Activated naive CD4-positive, alpha-beta T cell treated with anti-CD3 and anti-CD28 coated beads, Interleukin-2, amount 50 U/mL, for 72 hours (primary cell): ENCODE results near the gene MSANTD4. TPM values are rescaled to one million over a fixed set of nuclear protein-coding genes. Genes with fewer than 3 reads are reported as not detected.
"Not testable (repeated sequence)": the region's sequence is repeated elsewhere in the genome, so short reads cannot be mapped to it uniquely, and the experiment has no call there.

Experiments used
- ATAC-seq, 2 donors: fragments of 150-1000 bp; cut with Tn5 transposase; 2 replicates each; pipeline ENCODE4 v1.10.0; 2021; ENCODE audit warnings: mild to moderate bottlenecking in 2 of 2, moderate library complexity in 2 of 2
- DNase-seq, 2 donors: peaks; one replicate each; pipeline ENCODE4 v3.0.0; 2021 to 2022; ENCODE audit warnings: low spot score in 2 of 2
- H3K27ac Mint-ChIP-seq, 2 donors: one replicate each; pipeline ENCODE4 v1.8.0; 2022; ENCODE audit warnings: mild to moderate bottlenecking in 2 of 2, mixed read lengths in 2 of 2
- H3K36me3 Mint-ChIP-seq, 2 donors: one replicate each; pipeline ENCODE4 v1.8.0; 2022; ENCODE audit warnings: mixed read lengths in 2 of 2
- H3K9me3 Mint-ChIP-seq, 2 donors: one replicate each; pipeline ENCODE4 v1.8.0; 2022; ENCODE audit warnings: mixed read lengths in 2 of 2
- total RNA-seq, 2 donors: library from RNA; stranded (reverse); gene quantifications; one replicate each; pipeline ENCODE4 v1.2.3, GENCODE V29; 2022

Gene MSANTD4
- 10 to 100 TPM; 14.2 to 16.3 TPM for total RNA-seq

DNA sequence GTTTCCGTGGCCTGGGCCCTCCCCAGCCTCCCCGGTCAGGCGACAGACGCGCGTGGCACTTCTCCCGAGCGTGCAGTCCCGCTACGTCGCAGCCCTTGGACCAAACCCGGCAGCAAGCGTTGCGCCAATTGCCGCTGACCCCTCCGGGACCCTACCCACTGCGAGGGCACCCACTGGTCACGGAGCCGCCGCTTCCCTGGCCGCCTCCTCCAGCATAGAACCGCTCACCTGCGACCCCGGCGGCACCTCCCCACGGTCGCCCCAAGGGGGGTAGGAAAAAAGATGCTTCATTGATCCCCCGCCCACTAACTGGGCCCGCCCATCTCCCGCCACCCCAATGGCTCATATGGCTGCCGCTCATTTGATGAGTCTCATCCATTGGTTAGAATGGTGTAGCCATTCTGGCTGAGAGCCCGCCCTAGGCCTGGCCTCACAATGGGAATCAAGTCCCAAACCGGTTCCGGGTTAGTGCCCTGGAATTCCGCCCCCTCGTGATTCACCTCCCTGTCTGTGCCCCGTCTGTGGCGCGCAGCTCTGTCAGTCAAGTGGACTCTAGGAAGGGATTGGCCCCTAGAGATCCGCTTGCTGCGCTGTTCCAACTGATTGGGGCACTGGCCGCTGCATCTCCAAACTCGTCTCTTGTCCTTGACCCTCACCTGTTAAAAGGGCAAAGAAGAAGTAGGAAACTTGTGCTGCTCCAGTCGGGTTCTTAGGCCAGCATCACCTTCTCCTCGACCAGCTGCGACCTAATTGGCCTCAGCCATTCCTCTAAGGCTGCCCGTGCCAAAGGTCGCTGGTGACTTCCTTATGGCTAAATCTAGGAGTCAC lies at the start of gene MSANTD4:
Gene MSANTD4, minus strand, starts transcription at position 274 of the 828 bp plus-strand sequence. CDS start 11,323 bp downstream, outside the sequence.
- H3K9me3 Mint-ChIP-seq, result peaks cover 8% of the 10 kb centered on the region in 2 donors
- H3K36me3 Mint-ChIP-seq, result peaks cover 35 to 41% of the 10 kb centered on the region in 2 donors
- DNase-seq, result peak; percentile 97 to 98
- peak; percentile 97 to 98 for ATAC-seq
- H3K27ac Mint-ChIP-seq, result peak within 1 kb of the TSS; percentile 89 to 97

DNA sequence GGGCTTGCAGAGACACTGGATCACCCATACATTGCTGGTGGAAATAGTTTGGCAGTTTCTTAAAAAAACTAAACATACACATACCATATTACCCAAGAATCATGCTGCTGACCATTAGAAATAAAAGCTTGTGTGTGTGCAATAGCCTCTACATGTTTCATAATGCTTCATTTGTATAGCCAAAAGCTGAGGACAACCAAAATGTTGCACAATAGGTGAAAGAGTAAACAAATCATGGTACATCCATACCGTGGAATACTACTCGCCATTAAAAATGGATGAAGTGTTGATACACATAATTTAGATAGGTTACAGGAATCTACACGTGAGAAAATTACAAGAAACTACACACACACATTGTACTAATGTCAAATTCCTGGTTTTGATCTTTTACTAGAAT lies 48.6 kb upstream of the MSANTD4 start:
- H3K27ac Mint-ChIP-seq, result no peak overlapping the region
- ATAC-seq (no peak), DNase-seq (no peak)
- peaks cover 5 to 6% of the 10 kb centered on the region in 2 donors for H3K36me3 Mint-ChIP-seq
- H3K9me3 Mint-ChIP-seq, result no peaks in the 10 kb centered on the region

DNA sequence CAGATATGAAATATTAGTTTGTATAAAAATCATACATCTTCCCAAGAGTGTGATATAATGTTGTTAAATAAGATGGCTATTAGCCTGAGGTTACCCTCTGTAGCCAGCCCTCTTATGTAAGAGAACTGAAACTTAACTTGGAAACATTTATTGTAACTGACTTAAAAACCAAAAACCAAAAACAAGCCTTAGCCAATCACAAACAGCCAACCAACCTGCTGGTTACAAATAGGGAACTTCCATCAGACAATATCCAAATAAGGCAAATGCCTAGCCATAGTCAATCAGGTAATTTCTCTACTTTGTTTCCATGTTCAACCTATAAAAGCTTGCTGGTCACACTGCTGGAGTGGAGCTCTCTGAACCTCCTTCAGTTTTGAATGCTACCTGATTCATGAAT lies 41.0 kb upstream of the MSANTD4 start:
- Mint-ChIP-seq H3K36me3 (peaks cover 0 to 3% of the 10 kb centered on the region in 2 donors), H3K9me3 (no peaks in the 10 kb centered on the region), H3K27ac (no peak overlapping the region)
- DNase-seq (no peak), ATAC-seq (peak in 1 of 2 donors; percentile 62)

DNA sequence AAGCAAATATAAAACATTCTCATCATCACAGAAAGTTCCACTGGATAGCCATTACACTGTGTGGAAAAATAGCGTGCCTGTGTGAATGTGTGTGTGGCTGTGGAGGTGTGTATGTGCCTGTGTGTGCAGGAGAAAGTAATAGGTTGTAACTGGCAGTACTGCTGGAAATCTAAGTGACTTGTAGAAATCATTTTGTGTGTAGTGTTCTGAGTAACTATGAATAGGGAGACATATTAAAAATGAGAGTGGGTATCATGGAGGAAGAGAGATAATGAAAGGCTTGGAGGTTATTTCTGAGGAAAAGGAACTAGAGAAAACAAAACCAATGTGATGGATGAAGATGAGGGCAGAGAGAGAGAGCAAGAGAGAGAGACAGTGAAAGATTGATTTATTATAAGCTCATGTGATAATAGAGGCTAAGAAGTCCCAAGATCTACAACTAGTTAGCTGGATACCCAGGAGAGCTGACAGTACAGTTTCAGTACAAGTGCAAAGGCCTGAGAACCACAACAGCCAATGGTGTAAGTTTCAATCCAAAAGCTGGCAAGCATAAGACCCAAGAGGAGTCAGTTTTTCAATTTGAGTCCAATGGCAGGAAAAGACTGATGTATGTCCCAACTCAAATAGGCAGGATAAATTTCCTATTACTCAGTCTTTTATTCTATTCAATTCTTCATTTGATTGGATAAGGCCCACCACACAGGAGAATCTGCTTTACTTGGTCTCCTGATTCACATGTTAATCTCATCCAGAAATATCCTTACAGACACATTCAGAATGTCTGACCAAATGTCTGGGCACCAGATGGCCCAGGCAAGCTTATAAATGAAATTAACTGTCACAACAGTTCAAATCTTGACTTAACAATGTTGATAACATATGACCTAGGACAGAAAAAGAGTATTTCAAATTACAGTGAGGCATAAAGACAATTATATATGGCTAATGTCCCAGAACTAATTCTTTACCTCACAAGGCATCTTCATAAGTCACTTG lies 40.2 kb upstream of the MSANTD4 start:
- H3K9me3 Mint-ChIP-seq, result no peaks in the 10 kb centered on the region
- no peak for DNase-seq
- H3K36me3 Mint-ChIP-seq, result no peaks in the 10 kb centered on the region
- no peak overlapping the region for H3K27ac Mint-ChIP-seq
- peak; percentile 29 to 85 for ATAC-seq

DNA sequence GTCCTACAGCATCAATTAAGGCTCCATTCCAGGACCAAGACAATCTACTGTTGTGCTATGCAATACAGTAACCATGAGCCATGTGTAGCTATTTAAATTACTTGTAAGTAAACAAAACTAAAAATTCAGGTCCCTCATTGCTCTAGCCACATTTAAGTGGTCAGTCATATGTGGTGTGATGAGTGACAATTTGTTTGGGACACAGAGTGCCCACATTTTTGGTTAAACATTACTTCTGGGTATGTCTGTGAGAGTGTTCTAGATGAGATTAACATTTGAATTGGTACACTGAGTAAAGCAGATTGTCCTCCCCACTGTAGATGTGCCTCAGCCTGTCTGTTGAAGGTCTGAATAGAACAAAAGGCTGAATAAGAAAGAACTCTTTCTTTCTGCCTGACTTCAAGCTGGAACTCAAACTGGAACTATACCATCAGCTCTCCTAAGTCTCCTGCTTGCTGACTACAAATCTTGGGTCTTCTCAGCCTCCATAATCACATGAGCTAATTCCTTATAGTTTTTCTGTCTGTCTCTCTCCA lies 39.3 kb upstream of the MSANTD4 start:
- Mint-ChIP-seq H3K27ac (no peak overlapping the region), H3K9me3 (no peaks in the 10 kb centered on the region), H3K36me3 (no peaks in the 10 kb centered on the region)
- ATAC-seq, result no peak
- DNase-seq, result no peak

DNA sequence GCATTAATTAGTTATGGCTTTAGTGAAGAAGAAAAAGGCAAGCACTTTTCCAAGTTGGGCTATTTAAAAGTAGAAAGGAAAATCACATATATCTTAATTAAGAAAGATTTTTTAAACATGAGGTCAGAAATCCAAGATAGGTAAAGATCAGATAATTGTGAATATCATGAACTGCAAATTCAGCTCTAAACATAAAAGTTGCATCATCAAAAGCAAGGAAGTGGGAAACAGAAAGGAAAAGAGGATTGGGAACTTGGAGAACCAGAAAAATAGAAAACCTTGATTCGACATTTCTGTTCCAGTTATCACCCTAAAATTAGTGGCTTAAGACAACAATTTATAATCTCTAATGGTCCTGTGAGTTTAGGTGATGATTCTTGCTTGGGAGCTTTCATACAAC lies 37.6 kb upstream of the MSANTD4 start:
- no peak for ATAC-seq
- Mint-ChIP-seq H3K27ac (no peak overlapping the region), H3K36me3 (no peaks in the 10 kb centered on the region), H3K9me3 (no peaks in the 10 kb centered on the region)
- DNase-seq, result no peak

DNA sequence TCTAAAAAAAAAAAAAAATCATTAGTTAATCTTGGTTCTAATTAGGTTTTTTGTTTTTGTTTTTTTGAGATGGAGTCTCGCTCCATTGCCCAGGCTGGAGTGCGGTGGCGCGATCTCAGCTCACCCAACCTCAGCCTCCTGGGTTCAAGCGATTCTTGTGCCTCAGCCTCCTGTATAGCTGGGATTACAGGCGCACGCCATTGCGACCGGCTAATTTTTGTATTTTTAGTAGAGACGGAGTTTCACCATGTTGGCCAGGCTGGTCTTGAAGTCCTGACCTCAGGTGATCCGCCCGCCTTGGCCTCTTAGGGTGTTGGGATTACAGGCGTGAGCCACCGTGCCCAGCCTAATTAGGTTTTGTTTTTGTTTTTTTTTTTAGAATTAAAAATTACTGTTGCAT lies 36.3 kb upstream of the MSANTD4 start:
- H3K27ac Mint-ChIP-seq, H3K36me3 Mint-ChIP-seq, H3K9me3 Mint-ChIP-seq, DNase-seq, ATAC-seq: not testable (repeated sequence)

DNA sequence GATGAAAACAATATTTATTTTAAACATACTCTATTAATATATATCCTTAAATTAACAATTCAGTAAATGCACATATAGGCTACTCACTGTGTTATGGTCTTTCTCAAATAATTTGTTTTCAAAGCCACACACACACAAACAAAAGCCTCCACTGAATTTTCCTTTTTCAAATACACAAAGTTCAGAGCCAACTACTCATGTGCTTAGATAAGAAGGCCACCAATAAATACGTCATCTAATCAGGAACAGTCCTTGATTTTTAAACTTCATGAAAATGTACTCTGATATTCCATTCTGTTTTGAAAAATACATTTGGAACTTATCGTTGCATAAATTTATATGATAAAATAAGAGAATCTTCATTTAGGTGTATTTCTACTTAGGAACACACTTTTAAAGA lies 29.1 kb upstream of the MSANTD4 start:
- Mint-ChIP-seq H3K36me3 (no peaks in the 10 kb centered on the region), H3K27ac (no peak overlapping the region), H3K9me3 (no peaks in the 10 kb centered on the region)
- ATAC-seq, result no peak
- DNase-seq, result no peak

DNA sequence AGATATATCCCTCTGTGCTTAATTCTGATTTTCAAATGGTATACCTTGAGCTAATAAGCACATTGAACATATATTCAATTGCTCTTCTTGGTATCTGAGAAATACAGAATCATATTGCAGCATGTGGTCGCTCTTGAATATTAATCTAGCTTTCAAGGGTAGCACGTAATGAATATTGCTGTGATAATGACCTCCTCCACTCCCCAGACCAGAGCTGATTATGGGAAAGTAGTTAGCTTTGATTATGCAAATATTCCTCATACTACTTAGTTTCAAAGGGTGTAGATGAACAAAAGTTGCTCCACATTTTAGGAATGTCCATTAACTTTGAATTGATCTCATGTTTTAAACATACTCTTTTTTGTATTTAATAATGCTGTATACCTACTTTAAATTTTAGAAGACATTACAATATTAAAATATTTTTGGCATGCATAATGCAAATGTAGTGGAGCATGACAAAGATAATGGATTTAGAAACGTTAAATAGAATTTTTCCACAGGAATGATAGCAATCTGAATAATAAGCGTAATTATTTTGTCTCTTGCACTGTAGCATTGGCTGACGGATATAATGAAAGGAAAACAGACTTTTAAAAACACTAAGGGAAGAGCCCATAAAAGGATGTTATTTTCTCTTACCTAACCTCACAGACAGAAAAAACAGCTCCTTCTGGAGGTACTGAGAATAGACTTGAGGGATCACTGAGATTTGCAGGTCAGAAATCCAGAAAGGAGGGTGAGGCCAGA lies 27.9 kb upstream of the MSANTD4 start:
- DNase-seq (no peak), ATAC-seq (no peak)
- Mint-ChIP-seq H3K27ac (no peak overlapping the region), H3K9me3 (no peaks in the 10 kb centered on the region), H3K36me3 (no peaks in the 10 kb centered on the region)

DNA sequence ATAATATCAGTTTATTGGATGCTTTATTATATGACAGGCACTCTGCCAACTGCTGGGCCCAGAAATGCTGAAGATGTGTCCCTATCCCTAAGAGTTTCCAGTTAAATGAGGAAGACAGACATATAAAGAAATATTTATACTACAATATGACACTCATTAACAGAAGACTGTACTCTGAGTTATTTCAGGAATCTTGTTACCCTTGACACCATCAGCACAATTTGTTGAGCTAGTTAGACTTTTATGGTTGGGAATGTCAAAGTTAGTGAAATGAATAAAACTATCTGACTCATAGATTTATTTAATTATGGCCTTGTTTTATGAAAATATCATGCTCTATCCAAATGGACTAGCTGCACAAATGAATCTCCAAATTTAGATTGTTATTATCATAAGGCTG lies 25.6 kb upstream of the MSANTD4 start:
- DNase-seq (no peak), ATAC-seq (no peak)
- H3K36me3 Mint-ChIP-seq, result no peaks in the 10 kb centered on the region
- no peaks in the 10 kb centered on the region for H3K9me3 Mint-ChIP-seq
- no peak overlapping the region for H3K27ac Mint-ChIP-seq

DNA sequence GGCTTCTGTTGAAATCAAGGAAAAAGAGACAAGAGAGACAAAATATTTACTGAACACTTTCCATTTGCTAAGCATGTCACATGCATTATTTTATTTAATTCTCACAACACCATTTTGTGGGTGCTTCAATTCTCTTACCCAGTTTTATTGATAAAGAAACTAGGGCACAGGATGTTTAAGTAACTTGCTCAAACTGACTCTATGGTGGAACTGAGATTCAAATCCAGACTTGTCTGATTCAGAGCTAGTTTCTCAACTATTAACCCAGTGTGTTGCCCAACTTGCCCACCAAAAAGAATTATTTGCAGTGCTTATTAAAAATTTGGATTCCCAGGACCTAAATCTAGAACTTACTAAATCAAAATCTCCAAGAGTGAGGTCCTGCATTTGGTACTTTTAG lies 21.5 kb upstream of the MSANTD4 start:
- no peaks in the 10 kb centered on the region for H3K9me3 Mint-ChIP-seq
- H3K36me3 Mint-ChIP-seq, result no peaks in the 10 kb centered on the region
- DNase-seq (no peak), ATAC-seq (peak in 1 of 2 donors; percentile 52)
- H3K27ac Mint-ChIP-seq, result no peak overlapping the region

DNA sequence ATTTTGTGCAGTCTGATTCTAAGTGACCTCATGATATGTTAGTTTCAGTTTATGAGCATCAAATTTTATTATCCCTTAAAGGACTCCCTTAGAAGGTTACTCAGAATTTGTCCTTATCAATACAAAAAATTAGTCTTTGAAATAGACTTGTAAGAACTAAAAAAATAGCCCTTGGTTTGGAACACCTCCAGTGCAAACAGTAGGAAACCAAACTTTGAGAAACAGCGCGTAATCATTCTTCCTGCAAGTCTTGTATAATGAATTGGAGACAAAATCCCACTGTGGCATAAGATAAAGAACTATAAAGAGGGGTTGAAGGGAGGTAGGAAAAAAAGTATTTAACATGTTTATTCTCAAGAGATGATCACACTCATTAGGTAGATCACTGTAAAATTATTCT lies 10.8 kb upstream of the MSANTD4 start:
- DNase-seq (no peak), ATAC-seq (no peak)
- Mint-ChIP-seq H3K27ac (no peak overlapping the region), H3K9me3 (peaks cover 0 to 4% of the 10 kb centered on the region in 2 donors), H3K36me3 (peaks cover 0 to 5% of the 10 kb centered on the region in 2 donors)

DNA sequence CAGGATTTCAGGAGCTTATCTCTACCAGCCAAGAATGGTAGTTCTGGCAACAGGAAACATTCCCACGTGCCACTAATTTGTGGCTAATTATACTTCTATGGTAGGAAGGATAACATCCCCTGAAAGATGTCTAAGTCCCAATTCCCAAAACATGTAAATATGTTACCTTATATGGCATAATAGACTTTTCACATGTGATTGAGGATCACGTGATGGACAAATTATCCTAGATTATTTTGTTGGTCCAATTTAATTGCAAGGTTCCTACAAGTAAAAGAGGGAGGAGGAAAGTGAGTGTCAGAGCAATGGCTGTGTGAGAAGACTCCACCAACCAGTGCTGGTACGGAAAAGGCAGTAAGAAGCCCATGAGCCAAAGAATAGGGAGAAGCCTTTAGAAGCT lies 9.9 kb upstream of the MSANTD4 start:
- ATAC-seq (no peak), DNase-seq (no peak)
- peaks cover 8 to 12% of the 10 kb centered on the region in 2 donors for H3K9me3 Mint-ChIP-seq
- peaks cover 0 to 9% of the 10 kb centered on the region in 2 donors for H3K36me3 Mint-ChIP-seq
- no peak overlapping the region for H3K27ac Mint-ChIP-seq

DNA sequence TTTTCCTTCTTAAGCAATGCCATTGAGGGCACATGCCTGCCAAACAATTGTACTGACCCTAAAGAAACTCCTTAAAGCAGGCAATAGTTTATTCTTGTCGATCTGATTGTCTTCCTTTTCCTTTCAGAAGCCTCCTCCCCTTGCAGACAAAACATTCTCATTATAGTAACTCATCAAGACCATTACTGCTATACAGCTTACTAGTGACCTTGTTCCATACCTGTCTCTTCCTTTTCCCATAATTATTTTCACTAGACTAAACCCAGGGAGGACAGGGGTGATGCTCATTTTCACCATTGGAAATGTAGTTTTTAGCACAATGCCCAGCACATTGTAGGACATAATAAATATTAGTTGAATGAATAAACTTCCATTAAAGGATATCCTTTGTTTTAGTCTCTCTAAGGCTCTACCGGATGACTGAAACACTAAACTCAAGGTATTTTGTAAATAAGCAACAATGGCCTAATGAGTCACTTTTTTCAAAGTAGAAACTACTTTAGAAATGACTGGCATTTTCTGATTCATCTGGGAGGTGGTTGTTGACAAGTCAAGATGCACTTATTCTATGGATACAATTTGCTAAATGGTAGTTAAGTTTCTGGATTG lies 9.3 kb upstream of the MSANTD4 start:
- H3K27ac Mint-ChIP-seq, result no peak overlapping the region
- DNase-seq (no peak), ATAC-seq (peak in 1 of 2 donors; percentile 91)

DNA sequence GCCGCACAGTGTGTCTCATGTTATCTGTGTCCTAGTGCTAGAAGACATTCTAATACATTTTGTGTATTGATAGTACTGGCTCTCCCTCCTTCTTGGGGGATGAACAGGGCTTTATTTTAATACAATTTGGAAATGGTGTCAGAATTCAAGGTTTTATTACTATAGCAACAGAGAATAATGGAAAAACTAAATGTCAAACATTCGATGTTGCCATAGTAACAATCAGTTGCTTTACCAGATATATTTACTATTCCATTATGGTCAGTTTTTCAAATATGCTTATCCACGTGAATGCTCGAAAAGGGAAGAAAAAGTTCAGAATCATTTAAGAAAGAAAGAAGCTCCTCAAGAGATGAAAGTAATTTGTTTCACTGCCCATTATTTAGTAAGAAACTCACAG lies 8.6 kb upstream of the MSANTD4 start:
- no peak for DNase-seq
- Mint-ChIP-seq H3K27ac (no peak overlapping the region), H3K9me3 (peaks cover 8 to 13% of the 10 kb centered on the region in 2 donors), H3K36me3 (peaks cover 0 to 11% of the 10 kb centered on the region in 2 donors)
- no peak for ATAC-seq

More for the DNA sequence above, 9.3 kb upstream of the MSANTD4 start:
- H3K9me3 Mint-ChIP-seq, result peaks cover 8 to 13% of the 10 kb centered on the region in 2 donors
- H3K36me3 Mint-ChIP-seq, result peaks cover 0 to 11% of the 10 kb centered on the region in 2 donors

DNA sequence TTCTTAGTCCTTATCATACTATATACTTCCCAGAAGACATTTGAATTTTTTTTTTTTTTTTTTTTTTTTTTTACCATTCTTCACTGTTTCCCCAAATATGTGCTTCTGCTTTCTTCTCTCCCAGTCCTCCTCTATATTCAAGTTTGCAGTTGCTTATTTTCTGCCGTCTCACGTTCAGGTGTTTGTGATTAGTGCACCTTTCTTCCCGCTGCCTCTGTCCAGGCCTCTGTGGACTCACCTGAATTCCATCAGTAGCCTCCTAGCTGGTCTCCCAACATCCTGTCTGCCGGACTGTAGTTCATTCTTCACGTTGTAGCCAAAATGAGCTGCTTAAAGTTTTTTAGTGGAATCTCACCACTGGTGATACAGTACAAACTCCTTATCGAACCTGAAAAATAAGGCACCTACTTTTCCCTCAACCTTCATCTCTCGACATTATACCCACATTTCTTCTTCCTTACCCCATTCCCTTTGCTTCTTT lies 795 bp upstream of the MSANTD4 start:
- ATAC-seq (no peak), DNase-seq (no peak)
- H3K27ac Mint-ChIP-seq, result peak overlapping the region; percentile 89 to 97
- H3K9me3 Mint-ChIP-seq, result peaks cover 14% of the 10 kb centered on the region in 2 donors
- H3K36me3 Mint-ChIP-seq, result peaks cover 35 to 43% of the 10 kb centered on the region in 2 donors
